Upper lobe of left lung (tissue), 6 donors: Measurements from ENCODE around the gene TMEM45A. TPM values are rescaled to one million over a fixed set of nuclear protein-coding genes. Genes with fewer than 3 reads are reported as not detected.

ENCODE experiments used
- ATAC-seq, 2 donors: fragments of 200-7000 bp; cut with Tn5 transposase; one replicate each; pipeline ENCODE4 v1.9.1; 2022; ENCODE audit warnings: mild to moderate bottlenecking in 2 of 2, moderate library complexity in 2 of 2; ENCODE audit not compliant: low FRiP score in 2 of 2
- DNase-seq, 2 donors: peaks; one replicate each; pipeline ENCODE4 v3.0.0-alpha.2; 2019 to 2020
- H3K27ac ChIP-seq, 4 donors: fragments of 200-600 bp; sonication (generic); one replicate each; pipeline ENCODE4 v1.5.1; 2016 to 2019
- H3K27me3 ChIP-seq, 4 donors: fragments of 200-600 bp; sonication (generic); one replicate each; pipeline ENCODE4 v1.5.1; 2017 to 2019
- H3K36me3 ChIP-seq, 4 donors: fragments of 200-600 bp; sonication (generic); one replicate each; pipeline ENCODE4 v1.5.1; 2016 to 2019
- H3K4me1 ChIP-seq, 4 donors: fragments of 200-600 bp; sonication (generic); one replicate each; pipeline ENCODE4 v1.5.1; 2018 to 2019
- H3K4me3 ChIP-seq, 4 donors: fragments of 200-600 bp; sonication (generic); one replicate each; pipeline ENCODE4 v1.5.1; 2017 to 2019; ENCODE audit warnings: mild to moderate bottlenecking in 2 of 4, moderate library complexity in 1 of 4
- H3K9me3 ChIP-seq, 4 donors: fragments of 200-600 bp; sonication (generic); one replicate each; pipeline ENCODE4 v1.5.1; 2018 to 2019
- CTCF ChIP-seq, 6 experiments: fragments of 450-650 bp in 4 of 6; fragments of 200-600 bp in 2 of 6; sonication (generic) in 2 of 6; IDR thresholded peaks; one replicate each; pipeline ENCODE4 v1.5.1; 2016 to 2019; ENCODE audit warnings: antibody characterized with exemption in 6 of 6
- EP300 ChIP-seq, 4 donors: sonication (generic); formaldehyde crosslinking; IDR thresholded peaks; one replicate each; pipeline ENCODE4 v1.5.1; 2017; ENCODE audit warnings: antibody characterized with exemption in 4 of 4, control low read depth in 2 of 4
- POLR2A ChIP-seq, 4 donors: fragments of 450-650 bp; IDR thresholded peaks; one replicate each; pipeline ENCODE4 v1.5.1; 2016 to 2017; ENCODE audit warnings: antibody characterized with exemption in 4 of 4, mild to moderate bottlenecking in 2 of 4
- POLR2AphosphoS5 ChIP-seq, 2 donors: sonication (generic); formaldehyde crosslinking; IDR thresholded peaks; one replicate each; pipeline ENCODE4 v1.5.1; 2017; ENCODE audit warnings: antibody characterized with exemption in 2 of 2
- WGBS, 2 donors: methylation state at CpG; one replicate each; pipeline ENCODE4 v1.1.5; 2017 to 2018; 5-methylcytosine and 5-hydroxymethylcytosine counted together
- total RNA-seq, 6 donors: library from RNA; depleted of rRNA in 4 of 6; stranded (reverse); fragments of >200 nt in 4 of 6; gene quantifications; one replicate each; pipeline versions ENCODE4 v1.1.0 to v1.2.1, GENCODE V29; 2016 to 2021
- donor health status: DM: no; HTN: no; CAD: no; lungs with moderate emphysema.
- donor health status: DM: no; HTN: yes; CAD: no; lungs with severe emphysema.

TMEM45A gene
- total RNA-seq, 6 donors from 2014 or later = 1.7 to 17.4 (median 5.0) TPM

GRCh38 chr3:100454677-100455076 lies 37.7 kb upstream of the TMEM45A start:
- no peak for TF ChIP-seq CTCF (IDR thresholded peaks at IDR 0.05)
- 59 to 60% methylated on average over 4 of the region's 4 CpGs for WGBS, 2 donors
- Histone ChIP-seq H3K27ac (no peak overlapping the region), H3K9me3 (no peaks in the 10 kb centered on the region), H3K27me3 (no peaks in the 10 kb centered on the region), H3K36me3 (no peaks in the 10 kb centered on the region), H3K4me1 (no peaks in the 10 kb centered on the region), H3K4me3 (no peak overlapping the region)
- DNase-seq = no peak
- ATAC-seq = no peak

GRCh38 chr3:100455841-100456550 lies 36.4 kb upstream of the TMEM45A start:
- H3K4me3 ChIP-seq = no peak overlapping the region
- H3K27me3 ChIP-seq = no peaks in the 10 kb centered on the region
- H3K27ac ChIP-seq = no peak overlapping the region
- no peak for ATAC-seq
- TF ChIP-seq POLR2AphosphoS5 (IDR thresholded peaks at IDR 0.05) (no peak), CTCF (IDR thresholded peaks at IDR 0.05) (no peak), EP300 (IDR thresholded peaks at IDR 0.05) (no peak), POLR2A (IDR thresholded peaks at IDR 0.05) (no peak)
- 78 to 84% methylated on average over 2 of the region's 2 CpGs for WGBS, 2 donors
- no peak for DNase-seq
- H3K9me3 ChIP-seq = no peaks in the 10 kb centered on the region
- no peaks in the 10 kb centered on the region for H3K36me3 ChIP-seq
- H3K4me1 ChIP-seq = no peaks in the 10 kb centered on the region

GRCh38 chr3:100456745-100457144 lies 35.7 kb upstream of the TMEM45A start:
- H3K4me1 ChIP-seq = no peaks in the 10 kb centered on the region
- H3K27ac ChIP-seq = no peak overlapping the region
- ATAC-seq (no peak), DNase-seq (no peak)
- 90 to 94% methylated on average over 1 of the region's 1 CpG for WGBS, 2 donors
- no peaks in the 10 kb centered on the region for H3K9me3 ChIP-seq
- no peak overlapping the region for H3K4me3 ChIP-seq
- no peaks in the 10 kb centered on the region for H3K27me3 ChIP-seq
- no peaks in the 10 kb centered on the region for H3K36me3 ChIP-seq
- TF ChIP-seq EP300 (IDR thresholded peaks at IDR 0.05) (no peak), POLR2AphosphoS5 (IDR thresholded peaks at IDR 0.05) (no peak), POLR2A (IDR thresholded peaks at IDR 0.05) (no peak), CTCF (IDR thresholded peaks at IDR 0.05) (no peak)

- no peak overlapping the region for H3K4me3 ChIP-seq
- WGBS, 2 donors = 95 to 100% methylated on average over 1 of the region's 1 CpG
- ATAC-seq (no peak), DNase-seq (no peak)
- H3K4me1 ChIP-seq = no peaks in the 10 kb centered on the region
- H3K36me3 ChIP-seq = no peaks in the 10 kb centered on the region
- H3K9me3 ChIP-seq = no peaks in the 10 kb centered on the region
- H3K27me3 ChIP-seq = no peaks in the 10 kb centered on the region
- H3K27ac ChIP-seq = no peak overlapping the region
- TF ChIP-seq POLR2A (IDR thresholded peaks at IDR 0.05) (no peak), EP300 (IDR thresholded peaks at IDR 0.05) (no peak), CTCF (IDR thresholded peaks at IDR 0.05) (no peak), POLR2AphosphoS5 (IDR thresholded peaks at IDR 0.05) (no peak)
Measured at GRCh38 chr3:100457811-100458210, 34.6 kb upstream of the TMEM45A start.

GRCh38 chr3:100458814-100459213 lies 33.6 kb upstream of the TMEM45A start:
- 94 to 100% methylated on average over 1 of the region's 1 CpG for WGBS, 2 donors
- ATAC-seq (no peak), DNase-seq (no peak)
- Histone ChIP-seq H3K36me3 (no peaks in the 10 kb centered on the region), H3K4me1 (no peaks in the 10 kb centered on the region), H3K27me3 (no peaks in the 10 kb centered on the region), H3K4me3 (no peak overlapping the region), H3K9me3 (no peaks in the 10 kb centered on the region), H3K27ac (no peak overlapping the region)
- no peak for TF ChIP-seq POLR2AphosphoS5 (IDR thresholded peaks at IDR 0.05)
